Choroid plexus epithelial cell (primary cell): Measurements from ENCODE around the gene TSR2.

Experiments
- DNase-seq: peaks from one replicate; pipeline ENCODE4 v3.0.0-alpha.2; 2010; ENCODE audit warnings: low read depth
- H3K4me3 ChIP-seq: 2 replicates; pipeline ENCODE4 v1.5.1; 2011; ENCODE audit warnings: low read depth, mild to moderate bottlenecking, control low read depth, low read length, moderate library complexity
- CTCF ChIP-seq: conservative IDR thresholded peaks from 2 replicates; pipeline ENCODE4 v1.5.1; 2011; ENCODE audit warnings: low read depth, mild to moderate bottlenecking, control low read depth, inconsistent platforms, low read length, moderate library complexity

Gene TSR2

GRCh38 chrX:54442790-54443189 lies 2.6 kb downstream of the TSR2 start:
- no peak for TF ChIP-seq CTCF
- H3K4me3 ChIP-seq, result no peak overlapping the region
- DNase-seq, result no peak

- TF ChIP-seq CTCF, result no peak
- H3K4me3 ChIP-seq, result no peak overlapping the region
- no peak for DNase-seq
Measured at GRCh38 chrX:54444752-54445151, 4.5 kb downstream of the TSR2 start.

GRCh38 chrX:54446084-54446483 lies 5.9 kb downstream of the TSR2 start:
- no peak for TF ChIP-seq CTCF
- DNase-seq, result no peak
- H3K4me3 ChIP-seq, result no peak overlapping the region

- TF ChIP-seq CTCF, result peak; percentile 46
- DNase-seq, result peak; percentile 28
- H3K4me3 ChIP-seq, result no peak overlapping the region
Measured at GRCh38 chrX:54447461-54447860, 7.3 kb downstream of the TSR2 start.

- DNase-seq, result no peak
- TF ChIP-seq CTCF, result no peak
- no peak overlapping the region for H3K4me3 ChIP-seq
Measured at GRCh38 chrX:54449929-54450328, 9.7 kb downstream of the TSR2 start.

- DNase-seq, result peak; percentile 43
- peak; percentile 48 for TF ChIP-seq CTCF
- H3K4me3 ChIP-seq, result no peak overlapping the region
Measured at GRCh38 chrX:54452920-54453319, 12.7 kb downstream of the TSR2 start.

GRCh38 chrX:54470054-54470760 lies 30.0 kb downstream of the TSR2 start:
- DNase-seq, result no peak
- H3K4me3 ChIP-seq, result no peak overlapping the region
- TF ChIP-seq CTCF, result no peak
